GM08714 (cell line): ENCODE measurements around the gene SEMA5B.

Experiments used
- H3K4me3 ChIP-seq: fragments of 200-500 bp; sonication (Bioruptor generic); 2 replicates; pipeline ENCODE4 v1.5.1; 2014; ENCODE audit warnings: mild to moderate bottlenecking, low read length, inconsistent platforms
- ZNF274 ChIP-seq: IDR thresholded peaks from 2 replicates; pipeline ENCODE4 v1.6.1; 2012; ENCODE audit warnings: mild to moderate bottlenecking, low read depth, low read length

The SEMA5B gene

DNA sequence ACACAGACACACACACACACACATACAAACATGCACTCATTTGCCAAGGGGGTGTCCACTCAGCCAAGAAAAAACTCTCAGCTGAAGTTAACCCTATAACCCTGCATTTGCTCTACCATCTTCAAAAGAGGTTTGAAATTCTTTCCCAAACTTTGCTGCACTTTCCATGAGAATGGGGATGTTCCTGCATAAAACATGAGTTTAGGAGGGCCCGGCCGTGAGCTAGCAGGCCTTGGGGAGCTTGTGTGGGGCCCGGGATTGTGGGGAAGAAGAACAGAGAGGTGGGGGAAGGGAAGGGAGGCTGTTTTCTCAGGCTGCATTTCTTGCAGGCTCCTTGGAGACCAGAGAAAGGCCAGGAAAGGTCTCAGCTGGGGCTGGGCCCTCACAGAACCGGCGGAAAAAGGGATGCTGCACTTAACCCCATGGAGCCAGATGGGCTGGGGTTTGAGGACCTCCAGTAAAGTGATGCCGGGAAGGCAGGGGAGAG, 40.8 kb downstream of the SEMA5B start:
- H3K4me3 ChIP-seq: no peak overlapping the region
- TF ChIP-seq ZNF274: no peak

- H3K4me3 ChIP-seq: no peak overlapping the region
- no peak for TF ChIP-seq ZNF274
Measured at GRCh38 chr3:122985539-122985938, 42.0 kb downstream of the SEMA5B start.

DNA sequence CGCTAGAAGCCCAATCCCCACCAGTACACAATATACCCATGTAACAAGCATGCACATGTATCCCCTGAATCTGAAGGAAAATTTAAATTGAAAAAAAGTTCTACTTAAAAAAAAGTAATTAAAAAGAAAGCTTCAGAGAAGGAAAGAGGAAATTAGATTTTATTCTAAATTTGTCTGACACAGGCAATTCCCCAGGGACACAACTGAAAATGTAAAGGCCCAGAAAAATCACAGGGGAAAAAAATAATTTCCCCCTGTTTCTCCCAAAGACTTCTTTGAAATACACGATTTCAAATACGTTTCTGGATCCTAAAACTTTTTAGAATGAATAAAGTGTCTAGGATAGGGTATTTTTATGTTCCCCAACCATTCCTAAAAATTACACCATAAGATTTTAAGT, 42.9 kb downstream of the SEMA5B start:
- no peak overlapping the region for H3K4me3 ChIP-seq
- TF ChIP-seq ZNF274: no peak

DNA sequence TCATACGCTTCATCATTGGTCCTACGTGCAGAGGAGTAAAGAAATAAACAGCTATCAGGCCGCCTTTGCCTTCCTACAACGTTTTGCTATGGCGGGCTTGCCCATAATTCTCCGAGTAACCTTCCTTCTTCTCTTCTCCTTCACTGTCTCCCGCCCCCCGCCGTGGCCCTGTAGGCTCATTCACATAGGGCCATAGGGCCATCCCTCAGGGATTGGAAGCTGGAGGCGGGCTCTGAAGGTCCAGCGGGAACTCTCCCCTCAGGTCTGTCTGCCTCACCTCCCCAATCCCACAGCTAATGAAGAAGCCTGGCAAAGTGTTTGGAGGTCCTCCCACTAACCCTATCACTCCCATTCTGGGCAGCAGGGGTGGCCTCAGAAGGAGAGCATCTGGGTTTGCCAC, 43.6 kb downstream of the SEMA5B start:
- TF ChIP-seq ZNF274: no peak
- H3K4me3 ChIP-seq: no peak overlapping the region

- TF ChIP-seq ZNF274: no peak
- no peak overlapping the region for H3K4me3 ChIP-seq
Measured at GRCh38 chr3:122982216-122983185, 45.1 kb downstream of the SEMA5B start.

DNA sequence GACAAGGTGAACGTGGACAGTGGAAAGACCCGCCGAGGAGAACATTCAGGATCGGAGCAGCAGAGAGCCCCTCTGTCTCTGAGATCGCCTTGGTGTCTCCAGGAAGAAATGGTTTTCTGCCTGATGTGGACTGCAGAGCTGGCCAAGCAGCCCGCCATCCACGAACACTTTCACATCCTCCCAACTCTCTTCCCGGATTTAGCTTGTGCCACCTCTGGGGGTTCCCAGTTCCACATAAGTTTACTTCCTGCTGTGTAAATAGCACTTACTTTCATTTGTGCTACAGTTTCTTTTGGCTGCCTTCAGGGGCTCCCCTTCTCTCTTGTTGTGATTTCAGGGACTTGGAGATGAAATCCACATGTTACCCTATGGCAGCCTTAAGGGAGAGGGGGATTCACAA, 48.4 kb downstream of the SEMA5B start:
- H3K4me3 ChIP-seq: no peak overlapping the region
- TF ChIP-seq ZNF274: no peak

DNA sequence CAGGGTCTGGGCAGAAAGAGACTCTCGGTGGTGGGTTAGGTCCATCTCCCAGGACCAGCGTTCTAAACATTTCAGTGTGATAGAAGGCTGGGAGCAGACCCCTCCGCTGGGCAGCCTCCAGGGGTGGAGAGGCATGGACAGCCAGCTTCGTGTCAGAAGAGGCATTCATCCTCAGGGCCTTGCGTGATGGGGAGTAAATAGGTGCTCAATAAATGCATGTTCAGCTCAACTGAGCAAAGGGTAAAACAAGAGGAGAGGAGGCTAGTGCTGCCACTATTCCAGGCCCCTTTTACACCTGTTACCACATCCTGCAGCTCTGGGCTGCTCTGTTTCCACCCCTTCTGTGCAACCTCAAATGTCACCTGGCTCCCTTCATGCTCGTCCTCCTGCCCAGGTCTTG, 49.0 kb downstream of the SEMA5B start:
- TF ChIP-seq ZNF274: no peak
- H3K4me3 ChIP-seq: no peak overlapping the region

DNA sequence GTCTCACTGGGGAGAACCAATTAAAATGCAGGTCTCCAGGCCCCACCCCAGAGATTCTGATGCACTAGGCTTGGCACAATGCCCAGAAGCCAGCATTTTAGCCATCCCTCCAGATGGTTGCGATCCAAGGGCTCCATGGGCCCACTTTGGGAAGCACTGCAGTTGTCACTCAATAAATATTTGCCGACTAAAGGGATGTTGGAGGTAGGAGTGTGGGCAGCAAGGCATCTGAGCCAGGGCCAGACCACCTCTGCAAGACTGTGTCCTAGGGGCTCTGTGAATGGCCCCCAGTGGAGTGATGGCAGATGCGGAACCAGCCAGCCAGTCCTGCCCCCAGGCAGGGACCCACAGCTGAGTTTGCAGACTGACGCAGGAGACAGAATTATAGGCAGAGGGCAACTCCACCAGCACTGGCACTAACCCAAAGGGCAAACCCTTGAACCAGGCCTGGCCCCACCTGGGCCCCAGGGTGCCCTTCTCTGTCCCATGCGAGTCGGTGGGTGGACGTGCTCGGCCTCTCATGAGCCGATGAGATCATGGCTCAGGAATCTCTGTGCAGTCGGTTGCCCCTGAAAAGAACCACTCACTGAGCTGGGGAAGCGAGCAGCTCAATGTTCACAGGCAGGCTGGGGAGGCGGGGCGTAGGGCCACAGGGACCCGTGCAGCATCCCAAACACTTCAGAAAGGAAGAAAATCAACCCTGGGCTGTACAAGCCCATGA, 49.7 kb downstream of the SEMA5B start:
- no peak overlapping the region for H3K4me3 ChIP-seq
- TF ChIP-seq ZNF274: no peak

- no peak overlapping the region; the same call in 1 of the 2 replicates for H3K4me3 ChIP-seq
- TF ChIP-seq ZNF274: no peak
Measured at GRCh38 chr3:122975924-122976293, 51.7 kb downstream of the SEMA5B start.

DNA sequence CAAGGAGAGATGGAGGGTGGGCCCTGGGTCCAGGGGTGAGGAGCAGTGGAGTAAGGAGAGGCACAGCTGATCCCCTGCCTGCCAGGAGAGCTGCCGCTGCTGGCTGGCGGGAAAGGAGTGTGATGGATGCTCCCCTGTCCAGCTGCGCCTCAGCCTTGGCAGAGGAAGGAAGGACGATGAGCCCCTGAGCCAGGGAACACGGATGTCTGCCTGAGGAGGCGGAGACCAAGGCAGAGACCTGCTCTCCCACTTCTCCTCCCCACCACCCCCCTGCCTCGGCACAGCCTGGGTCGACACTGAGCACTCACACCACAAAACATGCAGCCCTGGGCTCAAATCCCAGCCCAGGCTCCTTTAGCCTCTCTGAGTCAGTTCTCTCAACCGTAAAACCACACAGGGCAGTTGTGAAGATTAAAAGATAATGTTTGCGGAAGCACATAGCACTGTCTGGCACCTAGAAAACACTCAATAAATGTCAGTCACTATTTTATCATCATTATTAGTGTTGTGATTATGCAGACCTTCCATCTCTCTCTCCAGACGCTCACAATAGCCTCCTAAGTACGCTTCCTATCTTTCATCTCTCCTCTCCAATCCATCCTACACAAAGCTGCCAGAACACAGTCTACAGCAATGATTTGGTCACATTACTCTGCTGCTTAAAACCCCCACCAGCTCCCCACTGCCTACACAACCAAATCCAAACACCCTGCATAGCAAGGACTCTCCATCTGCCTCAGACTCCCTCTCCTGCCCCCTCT, 52.2 kb downstream of the SEMA5B start:
- no peak overlapping the region; the same call in 1 of the 2 replicates for H3K4me3 ChIP-seq
- TF ChIP-seq ZNF274: no peak

- TF ChIP-seq ZNF274: no peak
- no peak overlapping the region; the same call in 1 of the 2 replicates for H3K4me3 ChIP-seq
Measured at GRCh38 chr3:122974764-122975162, 52.8 kb downstream of the SEMA5B start.

DNA sequence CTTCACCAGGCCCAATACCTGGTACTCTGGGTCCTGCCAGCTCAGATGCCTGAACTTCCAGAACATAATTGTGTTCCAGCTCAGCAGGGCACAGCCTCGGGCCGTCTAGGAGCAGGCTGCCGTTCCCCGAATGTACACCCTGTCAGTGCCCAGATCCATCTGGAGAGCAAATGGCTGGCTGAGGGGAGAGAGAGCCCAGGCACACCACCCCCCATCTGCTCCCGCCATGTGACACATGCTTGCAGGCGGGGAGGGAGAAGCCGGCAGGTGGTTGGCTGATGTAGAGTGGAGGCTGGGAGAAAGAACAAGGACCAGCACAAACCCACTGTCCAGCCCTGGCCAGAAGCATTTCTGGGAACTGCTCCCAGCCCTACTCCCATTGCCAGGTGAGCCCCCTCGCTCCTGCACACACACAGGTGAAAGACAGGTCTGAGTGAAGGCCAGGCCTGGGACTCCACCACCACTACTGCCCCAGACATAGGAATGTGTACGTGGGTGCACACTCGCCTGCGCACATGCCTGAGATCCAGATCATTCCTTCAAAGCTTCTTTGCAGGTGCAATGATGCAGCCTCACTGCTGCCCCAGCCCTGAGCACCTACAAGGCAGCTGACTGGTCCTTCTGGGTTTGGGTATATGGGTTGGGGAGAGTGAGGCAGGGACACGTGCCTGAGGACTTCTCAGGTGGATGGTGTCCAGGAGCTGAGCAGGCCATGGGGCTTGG, 53.5 kb downstream of the SEMA5B start:
- no peak overlapping the region for H3K4me3 ChIP-seq
- no peak for TF ChIP-seq ZNF274

DNA sequence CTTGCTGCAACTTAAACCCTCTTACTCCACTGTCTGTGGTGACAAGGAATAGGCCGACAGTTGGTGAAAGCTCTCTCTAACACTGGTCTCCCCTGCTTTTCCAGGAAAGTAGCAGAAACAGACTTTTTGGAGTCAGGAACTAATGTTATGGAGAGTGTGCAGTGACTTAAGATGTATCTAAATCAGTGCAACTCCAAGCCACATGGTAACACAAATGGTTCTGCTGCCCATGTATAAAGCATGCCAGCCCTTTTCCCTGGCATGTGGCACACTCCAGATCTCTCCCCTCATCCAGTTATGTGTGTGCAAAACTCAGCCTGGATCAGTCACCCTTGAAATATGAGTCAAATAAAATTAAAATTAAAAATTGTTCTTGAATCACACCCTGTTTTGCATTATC, 55.4 kb downstream of the SEMA5B start:
- TF ChIP-seq ZNF274: no peak
- H3K4me3 ChIP-seq: no peak overlapping the region
